Activated CD8-positive, alpha-beta T cell treated with anti-CD3 and anti-CD28 coated beads for 36 hours (primary cell): ENCODE results near the gene TMEM74B. TPM values are rescaled to one million over a fixed set of nuclear protein-coding genes. Genes with fewer than 3 reads are reported as not detected.

Source experiments
- ATAC-seq: fragments of 200-7000 bp; cut with Tn5 transposase; one replicate; pipeline ENCODE4 v1.10.0; 2021; ENCODE audit warnings: mild to moderate bottlenecking, moderate library complexity
- CTCF ChIA-PET: fragments of 350-600 bp; sonication (Branson Sonifier 250); formaldehyde crosslinking; loops from one replicate; lab custom pipeline; 2021; ENCODE audit warnings: antibody characterized with exemption; lab: Charles Lee
- POLR2A ChIA-PET: fragments of 350-600 bp; sonication (Branson Sonifier 250); formaldehyde crosslinking; loops from one replicate; lab custom pipeline; 2021; ENCODE audit warnings: antibody characterized with exemption; lab: Charles Lee
- DNase-seq: peaks from one replicate; pipeline ENCODE4 v3.0.0-alpha.2; 2020
- H3K27ac Mint-ChIP-seq: one replicate; pipeline ENCODE4 v1.8.0; 2021; ENCODE audit warnings: mild to moderate bottlenecking, mixed read lengths
- H3K27me3 Mint-ChIP-seq: one replicate; pipeline ENCODE4 v1.8.0; 2021; ENCODE audit warnings: mixed read lengths
- H3K36me3 Mint-ChIP-seq: one replicate; pipeline ENCODE4 v1.8.0; 2021; ENCODE audit warnings: low read depth, mixed read lengths
- H3K4me1 Mint-ChIP-seq: one replicate; pipeline ENCODE4 v1.8.0; 2021; ENCODE audit warnings: low read depth, mixed read lengths
- H3K4me3 Mint-ChIP-seq: one replicate; pipeline ENCODE4 v1.8.0; 2021; ENCODE audit warnings: mild to moderate bottlenecking, moderate library complexity, mixed read lengths
- H3K9me3 Mint-ChIP-seq: one replicate; pipeline ENCODE4 v1.8.0; 2021; ENCODE audit warnings: mixed read lengths
- intact Hi-C: fragments of 100-400 bp; cut with micrococcal nuclease; formaldehyde crosslinking; loops from one replicate; pipeline ENCODE4 v1.10.0; 2022
- total RNA-seq, 2 experiments: library from RNA; stranded (reverse); gene quantifications; one replicate each; pipeline ENCODE4 v1.2.3, GENCODE V29; 2021
- TF ChIP-seq, protein P1 (sequence below): fragments of 200-600 bp; IDR thresholded peaks from one replicate; pipeline ENCODE4 v1.8.0; 2022; ENCODE audit warnings: antibody characterized with exemption, mild to moderate bottlenecking

TMEM74B gene
- total RNA-seq, 2 experiments from 2014 or later: 1.8 to 2.2 TPM

- POLR2A ChIA-PET: interaction anchor here (0.6 kb wide), 1 partner anchor 81 kb away, joined by 3 read pairs; no protein-coding TSS in a partner anchor
- Mint-ChIP-seq H3K4me1 (peaks cover 28% of the 10 kb centered on the region), H3K4me3 (no peak overlapping the region), H3K9me3 (peaks cover 4% of the 10 kb centered on the region), H3K36me3 (peaks cover 78% of the 10 kb centered on the region), H3K27me3 (no peaks in the 10 kb centered on the region), H3K27ac (no peak overlapping the region)
- intact Hi-C loops: no loop called here
- ATAC-seq (no peak), DNase-seq (no peak)
- CTCF ChIA-PET: interaction anchor here (1.1 to 1.8 kb wide), 2 partner anchors 9 to 81 kb away, joined by 4 read pairs; no protein-coding TSS in a partner anchor
- TF ChIP-seq, protein P1, sequence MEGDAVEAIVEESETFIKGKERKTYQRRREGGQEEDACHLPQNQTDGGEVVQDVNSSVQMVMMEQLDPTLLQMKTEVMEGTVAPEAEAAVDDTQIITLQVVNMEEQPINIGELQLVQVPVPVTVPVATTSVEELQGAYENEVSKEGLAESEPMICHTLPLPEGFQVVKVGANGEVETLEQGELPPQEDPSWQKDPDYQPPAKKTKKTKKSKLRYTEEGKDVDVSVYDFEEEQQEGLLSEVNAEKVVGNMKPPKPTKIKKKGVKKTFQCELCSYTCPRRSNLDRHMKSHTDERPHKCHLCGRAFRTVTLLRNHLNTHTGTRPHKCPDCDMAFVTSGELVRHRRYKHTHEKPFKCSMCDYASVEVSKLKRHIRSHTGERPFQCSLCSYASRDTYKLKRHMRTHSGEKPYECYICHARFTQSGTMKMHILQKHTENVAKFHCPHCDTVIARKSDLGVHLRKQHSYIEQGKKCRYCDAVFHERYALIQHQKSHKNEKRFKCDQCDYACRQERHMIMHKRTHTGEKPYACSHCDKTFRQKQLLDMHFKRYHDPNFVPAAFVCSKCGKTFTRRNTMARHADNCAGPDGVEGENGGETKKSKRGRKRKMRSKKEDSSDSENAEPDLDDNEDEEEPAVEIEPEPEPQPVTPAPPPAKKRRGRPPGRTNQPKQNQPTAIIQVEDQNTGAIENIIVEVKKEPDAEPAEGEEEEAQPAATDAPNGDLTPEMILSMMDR: no peak
Observed at GRCh38 chr20:1131354-1131753, 53.4 kb downstream of the TMEM74B start.

- Mint-ChIP-seq H3K4me3 (no peak overlapping the region), H3K36me3 (peaks cover 77% of the 10 kb centered on the region), H3K27me3 (no peaks in the 10 kb centered on the region), H3K9me3 (peaks cover 4% of the 10 kb centered on the region), H3K27ac (no peak overlapping the region), H3K4me1 (peaks cover 28% of the 10 kb centered on the region)
- DNase-seq: no peak
- POLR2A ChIA-PET: interaction anchor here (0.6 kb wide), 1 partner anchor 82 kb away, joined by 3 read pairs; no protein-coding TSS in a partner anchor
- no peak for ATAC-seq
- TF ChIP-seq, protein P1: no peak
- intact Hi-C loops: no loop called here
- CTCF ChIA-PET: interaction anchor here (1.1 to 1.8 kb wide), 2 partner anchors 10 to 82 kb away, joined by 4 read pairs; no protein-coding TSS in a partner anchor
Observed at GRCh38 chr20:1130847-1131246, 53.9 kb downstream of the TMEM74B start.

Other genes starting within 250 kb of the TMEM74B start
- gene RSPO4, start 182.7 kb downstream of the TMEM74B start, total RNA-seq: not detected
- gene PSMF1, start 66.4 kb downstream of the TMEM74B start, total RNA-seq: 100 to 1,000 TPM; 150 to 154 TPM
- gene C20orf202, start 18.5 kb upstream of the TMEM74B start, total RNA-seq: not detected
- under 1 TPM; 0.18 to 0.25 TPM for gene RAD21L1, start 41.1 kb upstream of the TMEM74B start, total RNA-seq
- 1 to 10 TPM; 3.7 to 4.1 TPM for gene SNPH, start 81.3 kb upstream of the TMEM74B start, total RNA-seq
- 1 to 10 TPM; 3.0 to 3.7 TPM for gene SDCBP2, start 144.2 kb upstream of the TMEM74B start, total RNA-seq
- gene FKBP1A, start 208.1 kb upstream of the TMEM74B start, total RNA-seq: 100 to 1,000 TPM; 259 to 282 TPM